Kidney capillary endothelial cell (primary cell): Measurements from ENCODE around the gene TRPM8.
"Not testable (repeated sequence)": the region's sequence is repeated elsewhere in the genome, so short reads cannot be mapped to it uniquely, and the experiment has no call there.

Experiments used
- DNase-seq: peaks from one replicate; pipeline ENCODE4 v3.0.0-alpha.2; 2018; ENCODE audit warnings: low spot score

TRPM8 gene

GRCh38 chr2:233917116-233917515 lies at the start of gene TRPM8:
TSS of gene TRPM8 (plus strand) at chr2:233917373. CDS start at chr2:233926538, 9,165 bp downstream.
- no peak for DNase-seq

DNA sequence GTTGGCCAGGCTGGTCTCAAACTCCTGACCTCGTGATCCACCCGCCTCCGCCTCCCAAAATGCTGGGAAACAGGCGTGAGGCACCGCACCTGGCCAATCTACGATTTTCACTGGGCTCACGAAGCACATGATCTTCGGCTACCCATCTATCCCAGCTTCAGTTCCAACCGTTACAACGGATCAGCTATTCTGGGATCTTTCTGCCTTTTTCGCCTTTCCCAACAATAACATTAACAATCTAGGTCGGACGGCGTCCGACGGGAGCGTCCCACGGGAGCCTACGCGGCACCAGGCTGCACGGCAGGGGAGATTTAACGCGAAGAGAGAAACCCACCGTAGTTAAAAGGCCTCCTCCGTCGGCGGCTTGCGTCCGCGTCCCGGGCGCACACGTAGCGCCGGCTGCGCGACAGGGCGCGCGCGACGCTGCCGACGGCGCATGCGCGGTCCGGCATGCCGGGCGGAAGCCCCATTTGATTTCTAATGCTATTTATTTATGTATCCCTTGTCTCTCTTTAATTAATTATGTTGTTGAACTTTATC lies 49.1 kb upstream of the TRPM8 start, which contains the start of gene MSL3B:
MSL3B (minus strand) TSS at position 394 of the 540 bp plus-strand sequence.
- DNase-seq = peak; percentile 52

GRCh38 chr2:233871432-233871831 lies 45.7 kb upstream of the TRPM8 start:
- DNase-seq = no peak

GRCh38 chr2:233872125-233872524 lies 45.0 kb upstream of the TRPM8 start:
- not testable (repeated sequence) for DNase-seq

DNA sequence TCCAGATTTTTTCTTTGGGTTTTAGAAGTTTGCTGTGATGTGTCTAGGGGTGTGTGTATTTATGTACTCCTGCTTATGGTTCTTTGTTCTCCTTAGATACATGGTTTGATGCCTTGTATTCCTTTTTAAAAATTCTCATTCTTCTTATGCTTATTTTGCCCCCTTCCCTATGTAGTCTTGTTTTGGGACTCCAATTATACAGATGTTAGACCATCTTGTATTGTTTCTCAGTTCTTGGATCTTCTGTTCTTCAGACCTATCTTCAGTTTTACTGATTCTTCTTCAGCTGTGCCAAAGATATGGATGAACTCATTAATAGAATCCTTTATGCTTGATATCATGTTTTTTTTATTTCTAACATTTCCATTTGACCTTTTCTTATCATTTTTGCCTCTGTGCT lies 34.8 kb upstream of the TRPM8 start:
- DNase-seq = no peak

- DNase-seq = no peak
Observed at GRCh38 chr2:233892793-233893192, 24.4 kb upstream of the TRPM8 start.

DNA sequence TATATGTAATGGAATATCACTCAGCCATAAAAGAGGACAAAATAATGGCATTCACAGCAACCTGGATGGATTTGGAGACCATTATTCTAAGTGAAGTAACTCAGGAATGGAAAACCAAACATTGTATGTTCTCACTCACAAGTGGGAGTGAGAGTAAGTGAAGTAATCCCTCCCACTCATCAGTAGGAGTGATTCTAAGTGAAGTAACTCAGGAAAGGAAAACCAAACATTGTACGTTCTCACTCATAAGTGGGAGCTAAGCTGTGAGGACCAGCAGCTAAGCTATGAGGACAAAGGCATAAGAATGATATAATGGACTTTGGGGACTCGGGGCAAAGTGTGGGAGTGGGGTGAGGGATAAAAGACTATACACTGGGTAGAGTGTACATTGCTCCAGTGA lies 20.9 kb upstream of the TRPM8 start:
- DNase-seq = not testable (repeated sequence)

DNA sequence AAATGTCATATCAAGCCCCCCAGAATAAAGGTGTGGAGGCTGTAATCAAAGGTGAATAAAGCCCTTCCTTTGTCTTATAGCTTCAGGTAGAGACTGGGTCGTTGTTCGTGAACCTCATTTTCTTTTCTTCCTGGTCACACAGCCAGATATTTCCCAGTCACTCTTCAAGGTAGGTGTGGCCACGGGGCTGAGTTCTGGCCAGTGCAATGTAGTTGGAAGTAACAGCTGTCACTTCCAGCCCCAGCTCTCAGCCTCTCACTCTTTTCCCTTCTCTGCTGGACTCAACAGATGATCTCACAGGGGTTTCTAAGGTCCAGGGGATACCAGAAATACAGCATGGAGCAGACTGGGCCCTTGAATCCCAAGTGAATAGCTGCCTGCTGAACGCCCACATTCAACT lies 15.8 kb upstream of the TRPM8 start:
- DNase-seq = no peak

- DNase-seq = no peak
Observed at GRCh38 chr2:233901884-233902283, 15.3 kb upstream of the TRPM8 start.

DNA sequence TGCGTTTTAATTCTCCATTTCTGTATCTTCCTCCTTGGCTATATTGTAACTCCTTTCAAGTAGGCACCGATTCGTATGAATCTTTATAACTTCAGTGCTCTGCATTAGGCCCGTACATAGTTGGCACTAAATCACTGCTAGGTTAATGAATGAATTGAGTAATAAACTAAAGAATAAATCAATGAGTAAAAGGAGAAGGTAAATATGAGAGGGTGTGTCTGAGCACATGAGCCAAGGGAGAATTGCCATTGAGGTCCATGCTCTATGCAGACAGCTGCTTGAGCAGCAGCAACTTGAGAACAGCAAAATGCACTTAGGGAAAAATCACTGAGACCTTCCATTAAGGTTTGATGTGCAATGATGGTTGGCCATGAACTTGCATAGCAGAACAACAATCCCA lies 11.2 kb upstream of the TRPM8 start:
- DNase-seq = no peak

GRCh38 chr2:233907627-233908026 lies 9.5 kb upstream of the TRPM8 start:
- DNase-seq = no peak

GRCh38 chr2:233912691-233913423 lies 4.3 kb upstream of the TRPM8 start:
- DNase-seq = peak; percentile 20

DNA sequence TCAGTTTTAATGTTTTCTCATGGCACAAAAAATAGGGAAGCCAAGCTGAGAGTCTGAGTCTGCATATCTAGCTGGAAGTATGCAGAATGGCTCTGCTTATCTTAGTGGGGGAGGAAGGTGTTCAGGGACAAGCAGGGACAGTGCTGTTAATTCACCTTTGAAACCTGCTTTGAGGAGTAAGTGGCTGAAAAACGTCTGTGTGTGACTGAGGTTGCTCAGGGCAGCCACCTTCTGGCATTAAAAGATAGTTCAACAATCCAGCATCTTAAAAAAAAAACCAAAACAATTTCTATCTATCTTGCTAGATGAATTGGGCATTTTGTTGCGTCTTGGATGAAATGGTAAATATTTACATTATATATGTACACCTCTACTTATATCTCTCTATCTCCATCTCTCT lies 2.0 kb upstream of the TRPM8 start:
- no peak for DNase-seq

DNA sequence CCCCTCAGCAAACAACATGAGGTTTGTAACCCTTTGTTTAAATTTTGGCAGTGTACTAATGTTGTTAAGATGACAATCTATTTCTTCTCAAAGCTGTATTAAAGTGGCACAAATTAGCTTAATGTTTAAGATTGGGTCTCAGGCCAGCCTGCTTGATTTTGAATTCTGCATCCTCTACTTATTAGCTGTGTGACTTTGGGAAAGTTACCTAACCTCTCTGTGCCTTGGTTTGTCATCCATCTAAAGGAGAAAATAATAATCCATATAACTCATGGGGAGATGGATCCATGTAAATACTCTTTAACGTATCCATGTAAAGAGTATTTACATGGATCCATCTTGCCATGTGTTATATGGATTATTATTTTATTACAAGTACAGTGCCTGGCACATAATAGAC lies 2.1 kb downstream of the TRPM8 start:
- DNase-seq = no peak

DNA sequence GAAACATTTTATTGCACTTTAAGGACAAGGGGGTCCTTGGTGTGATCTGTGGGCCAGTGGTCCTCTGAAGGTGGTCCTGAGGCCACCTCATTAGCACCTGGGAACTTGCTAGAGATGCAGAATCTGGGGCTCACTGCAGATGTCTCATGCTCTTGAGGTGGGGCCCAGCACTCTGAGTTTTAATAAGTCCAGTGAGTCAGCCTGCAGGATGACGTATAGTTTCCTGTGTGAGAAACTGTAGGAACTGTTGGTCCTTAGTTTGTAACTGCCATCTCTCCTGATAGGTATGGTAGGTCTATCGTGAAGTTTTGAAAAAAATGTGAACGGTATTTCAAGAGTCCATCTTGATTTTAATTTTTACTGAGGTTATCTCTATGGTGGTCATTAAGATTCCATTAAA lies 2.8 kb downstream of the TRPM8 start:
- DNase-seq = peak; percentile 21

DNA sequence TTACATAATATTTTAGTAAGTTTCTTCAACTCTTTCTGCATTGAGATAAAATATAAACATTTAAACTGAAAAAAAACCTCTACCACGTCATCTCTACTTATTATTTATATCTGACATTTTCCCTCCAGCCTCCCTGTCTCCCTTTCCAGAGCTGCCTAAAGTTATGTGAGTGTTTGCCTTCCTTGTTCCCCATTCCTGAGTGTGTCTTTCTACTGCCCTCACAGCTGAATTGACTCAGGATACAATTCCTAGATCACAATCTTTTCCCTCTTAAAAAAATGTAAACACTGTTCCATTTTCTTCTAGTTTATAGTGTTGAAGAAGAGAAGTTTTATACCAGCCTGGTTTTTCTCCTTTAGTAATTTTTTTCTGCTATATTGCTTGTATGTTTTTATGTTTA lies 5.3 kb downstream of the TRPM8 start:
- no peak for DNase-seq

GRCh38 chr2:233925402-233925801 lies 8.2 kb downstream of the TRPM8 start:
- no peak for DNase-seq

GRCh38 chr2:233926806-233927205 lies 9.6 kb downstream of the TRPM8 start:
- DNase-seq = no peak

GRCh38 chr2:233928594-233929351 lies 11.6 kb downstream of the TRPM8 start:
- peak; percentile 23 for DNase-seq

DNA sequence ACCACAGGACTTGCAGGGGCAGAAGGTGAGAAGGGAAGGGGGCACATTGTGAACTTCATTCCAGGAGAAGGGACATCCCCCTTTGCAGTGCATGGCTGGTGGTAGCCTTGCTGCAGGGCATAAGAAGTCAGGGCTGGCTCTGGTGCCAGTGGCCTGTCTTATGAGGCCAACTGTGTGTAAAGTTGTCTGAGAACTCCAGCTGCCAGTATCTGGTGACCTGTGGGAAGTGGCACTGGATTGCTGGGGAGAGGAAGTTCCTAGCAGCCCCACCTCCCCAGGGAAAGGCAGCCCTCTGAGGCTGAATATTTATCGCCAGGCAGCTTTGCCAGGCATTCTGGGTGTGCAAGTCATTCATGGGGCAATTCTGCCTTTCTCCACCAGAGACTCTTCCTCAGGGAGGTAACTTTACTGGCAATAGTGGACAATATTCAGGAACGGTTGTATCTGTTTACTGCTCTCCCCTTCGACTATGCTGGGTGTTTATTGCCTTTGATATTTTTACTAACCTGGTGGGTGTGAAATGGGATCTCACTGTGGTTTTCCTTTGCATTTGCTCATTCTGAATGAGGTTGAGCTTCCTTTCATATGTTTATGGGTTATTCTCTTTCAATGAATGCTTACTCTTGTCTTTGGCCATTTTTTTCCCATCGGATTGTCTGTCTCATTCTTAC lies 12.3 kb downstream of the TRPM8 start:
- DNase-seq = no peak

- no peak for DNase-seq
Observed at GRCh38 chr2:233934524-233934923, 17.4 kb downstream of the TRPM8 start.

DNA sequence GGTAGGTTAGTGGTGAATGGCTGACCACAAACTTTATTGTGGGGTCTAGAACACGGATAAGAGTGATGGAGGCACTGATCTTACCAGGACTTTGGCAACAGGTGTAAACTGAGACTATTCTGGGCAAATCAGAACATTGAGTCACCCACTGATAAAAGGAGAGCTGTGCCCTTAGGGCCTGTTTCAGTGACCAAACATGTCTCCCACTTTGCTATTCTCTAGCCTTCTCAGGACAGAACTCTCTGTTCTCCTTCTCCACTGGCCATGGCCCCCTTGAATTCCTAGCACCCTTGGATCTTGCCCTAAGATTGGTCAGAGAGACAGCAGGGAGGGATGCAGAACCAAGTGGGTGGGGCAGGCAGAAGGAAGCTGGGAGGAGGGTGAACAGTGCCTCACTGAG lies 18.3 kb downstream of the TRPM8 start:
- no peak for DNase-seq

- DNase-seq = no peak
Observed at GRCh38 chr2:233936089-233936488, 18.9 kb downstream of the TRPM8 start.
